ENCODE results near the gene FZR1. TPM values are rescaled to one million over a fixed set of nuclear protein-coding genes. Genes with fewer than 3 reads are reported as not detected.

Gene FZR1
- polyA plus RNA-seq, 2 of the 4 experiments (the other 2 are of a cell fraction): 13.9 to 18.1 TPM

GRCh38 chr19:3512562-3513228 is 6.6 kb downstream of the FZR1 start:
- peaks cover 29% of the 10 kb centered on the region for H3K4me1 ChIP-seq
- H3K4me2 ChIP-seq: no peak overlapping the region
- ATAC-seq (no peak), FAIRE-seq (no peak), DNase-seq (ENCODE audit: low read depth in 1 of 2, low spot score in 1 of 2) (no peak)
- no peaks in the 10 kb centered on the region for H3K9me3 ChIP-seq
- no peak overlapping the region for H3K27ac ChIP-seq
- no peak overlapping the region for H3K4me3 ChIP-seq
- TF ChIP-seq RFX5 (IDR thresholded peaks at IDR 0.05): no peak
- TF ChIP-seq MAX (IDR thresholded peaks at IDR 0.05): no peak
- TF ChIP-seq RAD21 (conservative IDR thresholded peaks at IDR 0.05 in 1 of 2, IDR thresholded peaks at IDR 0.05 in 1 of 2): no peak
- TF ChIP-seq MYC (IDR thresholded peaks at IDR 0.05; ENCODE audit: borderline replicate concordance, low read length): no peak
- TF ChIP-seq BCL3 (IDR thresholded peaks at IDR 0.05): no peak
- TF ChIP-seq CTCF (IDR thresholded peaks at IDR 0.05): no peak
- no peak for TF ChIP-seq FOSL2 (IDR thresholded peaks at IDR 0.05)
- TF ChIP-seq FOSL2 (CRISPR knock-in tag; IDR thresholded peaks at IDR 0.05): no peak
- no peak for TF ChIP-seq PHF8 (IDR thresholded peaks at IDR 0.05; ENCODE audit: borderline replicate concordance, low read depth)
- no peak for TF ChIP-seq FOSB (CRISPR knock-in tag; IDR thresholded peaks at IDR 0.05)
- no peak for TF ChIP-seq JUNB (IDR thresholded peaks at IDR 0.05)
- no peak for TF ChIP-seq E2F6 (IDR thresholded peaks at IDR 0.05; ENCODE audit: borderline replicate concordance, low read depth)
- TF ChIP-seq POLR2A (IDR thresholded peaks at IDR 0.05; ENCODE audit: low read length): no peak
- TF ChIP-seq POLR2AphosphoS2 (conservative IDR thresholded peaks at IDR 0.05; ENCODE audit: low read length): no peak
- TF ChIP-seq RNF2 (IDR thresholded peaks at IDR 0.05; ENCODE audit: borderline replicate concordance, low read depth): no peak
- no peak for TF ChIP-seq GATA3 (IDR thresholded peaks at IDR 0.05; ENCODE audit: borderline replicate concordance)
- TF ChIP-seq ELK1 (IDR thresholded peaks at IDR 0.05; ENCODE audit: low read depth, low read length): no peak
- no peak for TF ChIP-seq CBX2 (IDR thresholded peaks at IDR 0.05; ENCODE audit: borderline replicate concordance, low read depth)
- no peak for TF ChIP-seq EHMT2 (IDR thresholded peaks at IDR 0.05; ENCODE audit: low read depth)
- ChIA-PET POLR2A (no interaction called here), CTCF (interaction anchor here (0.5 to 1.9 kb wide), 5 partner anchors 9 to 628 kb away, joined by 3 to 10 read pairs (median 3); no protein-coding TSS in a partner anchor)
- 90% methylated on average over 16 of the region's 17 CpGs for WGBS (ENCODE audit: missing lambda C conversion rate)

- ATAC-seq: peak; percentile 27 to 37; a peak in 3 of 6 replicates
- H3K4me3 ChIP-seq: no peak overlapping the region
- POLR2A ChIA-PET: no interaction called here
Measured at GRCh38 chr19:3513229-3514140, 7.4 kb downstream of the FZR1 start.

More at GRCh38 chr19:3513229-3514140, 7.4 kb downstream of the FZR1 start:
- no peak overlapping the region for H3K4me2 ChIP-seq
- no peaks in the 10 kb centered on the region for H3K9me3 ChIP-seq
- TF ChIP-seq HOXA7 (CRISPR knock-in tag; IDR thresholded peaks at IDR 0.05): no peak
- 90% methylated on average over 12 of the region's 23 CpGs for WGBS (ENCODE audit: missing lambda C conversion rate)
- CTCF ChIA-PET: interaction anchor here (0.5 to 1.9 kb wide), 4 partner anchors 32 to 627 kb away, joined by 3 to 10 read pairs (median 3); no protein-coding TSS in a partner anchor
- H3K4me1 ChIP-seq: peaks cover 26% of the 10 kb centered on the region
- DNase-seq (ENCODE audit: low read depth in 1 of 2, low spot score in 1 of 2): no peak
- no peak overlapping the region for H3K27ac ChIP-seq
- FAIRE-seq: no peak

Data from A549 (cell line).